CD14-positive monocyte (primary cell): Measurements from ENCODE around the gene TMTC2. TPM values are rescaled to one million over a fixed set of nuclear protein-coding genes. Genes with fewer than 3 reads are reported as not detected.

Experiments
- DNase-seq, 3 donors: peaks; one replicate each; pipeline ENCODE4 v3.0.0-alpha.2; 2011 to 2022
- H2AFZ ChIP-seq: 2 replicates; pipeline ENCODE4 v1.6.0; 2012; ENCODE audit warnings: mild to moderate bottlenecking, low read depth, low read length, inconsistent platforms; ENCODE audit not compliant: insufficient read depth, poor library complexity, severe bottlenecking
- H3K27ac ChIP-seq, 2 donors: 1 replicate in 1 of 2; 2 replicates in 1 of 2; pipeline ENCODE4 v1.5.1; 2012 to 2013; ENCODE audit warnings: low read length in 2 of 2, control low read depth in 1 of 2, inconsistent platforms in 1 of 2, low read depth in 1 of 2, mild to moderate bottlenecking in 1 of 2
- H3K27me3 ChIP-seq, 2 donors: one replicate each; pipeline versions ENCODE4 v1.6.0 to v1.6.1; 2011 to 2013; ENCODE audit warnings: low read length in 2 of 2; ENCODE audit not compliant: control insufficient read depth in 2 of 2, insufficient read depth in 2 of 2
- H3K36me3 ChIP-seq, 2 donors: replicated peaks in 1 of 2; 1 replicate in 1 of 2; 2 replicates in 1 of 2; pipeline versions ENCODE4 v1.5.1 to v1.6.1; 2012 to 2013; ENCODE audit warnings: low read length in 2 of 2, control low read depth in 1 of 2, inconsistent platforms in 1 of 2, mild to moderate bottlenecking in 1 of 2; ENCODE audit not compliant: insufficient read depth in 2 of 2, control insufficient read depth in 1 of 2
- H3K4me1 ChIP-seq, 2 donors: 1 replicate in 1 of 2; 2 replicates in 1 of 2; pipeline versions ENCODE4 v1.5.1 to v1.6.1; 2012 to 2013; ENCODE audit warnings: low read length in 2 of 2, control low read depth in 1 of 2, inconsistent platforms in 1 of 2, mild to moderate bottlenecking in 1 of 2, moderate library complexity in 1 of 2; ENCODE audit not compliant: insufficient read depth in 2 of 2, control insufficient read depth in 1 of 2
- H3K4me2 ChIP-seq: replicated peaks from 2 replicates; pipeline ENCODE3; 2012; ENCODE audit warnings: low read length, moderate library complexity, mild to moderate bottlenecking; ENCODE audit not compliant: poor library complexity, severe bottlenecking; ENCODE audit errors: extremely low read depth
- H3K4me3 ChIP-seq, 3 experiments: fragments of 200-600 bp in 1 of 3; sonication (generic) in 1 of 3; replicated peaks in 1 of 3; 1 replicate in 2 of 3; 2 replicates in 1 of 3; pipeline ENCODE4 v1.5.1; 2011 to 2013; ENCODE audit warnings: low read length in 3 of 3, mild to moderate bottlenecking in 3 of 3, control low read depth in 2 of 3, low read depth in 2 of 3, inconsistent platforms in 1 of 3, moderate library complexity in 1 of 3
- H3K79me2 ChIP-seq: 2 replicates; pipeline ENCODE4 v1.6.0; 2012; ENCODE audit warnings: mild to moderate bottlenecking, control low read depth, inconsistent platforms, low read length, moderate library complexity; ENCODE audit not compliant: insufficient read depth
- H3K9ac ChIP-seq: 2 replicates; pipeline ENCODE4 v1.6.0; 2017; ENCODE audit warnings: low read length, mild to moderate bottlenecking; ENCODE audit not compliant: insufficient read depth, poor library complexity, severe bottlenecking
- H3K9me3 ChIP-seq, 2 donors: replicated peaks in 1 of 2; 1 replicate in 1 of 2; 2 replicates in 1 of 2; pipeline versions ENCODE4 v1.5.1 to v1.6.1; 2012 to 2013; ENCODE audit warnings: low read length in 2 of 2, control low read depth in 1 of 2; ENCODE audit not compliant: control insufficient read depth in 1 of 2, insufficient read depth in 1 of 2
- H4K20me1 ChIP-seq: 2 replicates; pipeline ENCODE4 v1.6.0; 2012; ENCODE audit warnings: mild to moderate bottlenecking, low read length, control low read depth, moderate library complexity; ENCODE audit not compliant: insufficient read depth
- H3K27ac Mint-ChIP-seq, 7 donors: one replicate each; pipeline ENCODE4 v1.8.0; 2020; ENCODE audit warnings: mild to moderate bottlenecking in 7 of 7, mixed read lengths in 7 of 7, moderate library complexity in 6 of 7, inconsistent platforms in 2 of 7
- H3K27me3 Mint-ChIP-seq, 3 donors: one replicate each; pipeline ENCODE4 v1.8.0; 2021 to 2022; ENCODE audit warnings: low read depth in 3 of 3, mild to moderate bottlenecking in 3 of 3, mixed read lengths in 3 of 3, moderate library complexity in 3 of 3, inconsistent platforms in 1 of 3
- H3K36me3 Mint-ChIP-seq, 2 donors: one replicate each; pipeline ENCODE4 v1.8.0; 2020; ENCODE audit warnings: mixed read lengths in 2 of 2, inconsistent platforms in 1 of 2, mild to moderate bottlenecking in 1 of 2
- H3K4me1 Mint-ChIP-seq: one replicate; pipeline ENCODE4 v1.8.0; 2020; ENCODE audit warnings: mild to moderate bottlenecking, mixed read lengths
- H3K4me3 Mint-ChIP-seq, 2 donors: one replicate each; pipeline ENCODE4 v1.8.0; 2020; ENCODE audit warnings: mild to moderate bottlenecking in 2 of 2, mixed read lengths in 2 of 2, moderate library complexity in 1 of 2
- H3K9me3 Mint-ChIP-seq, 7 donors: one replicate each; pipeline ENCODE4 v1.8.0; 2020 to 2022; ENCODE audit warnings: mixed read lengths in 7 of 7, mild to moderate bottlenecking in 6 of 7, moderate library complexity in 6 of 7, inconsistent platforms in 2 of 7
- CTCF ChIP-seq: fragments of 200-600 bp; IDR thresholded peaks from one replicate; pipeline ENCODE4 v1.8.0; 2022; ENCODE audit warnings: antibody characterized with exemption, mild to moderate bottlenecking
- WGBS: methylation state at CpG from one replicate; pipeline ENCODE4 v1.1.5; 2013; ENCODE audit warnings: missing lambda C conversion rate; ENCODE audit not compliant: insufficient coverage; 5-methylcytosine and 5-hydroxymethylcytosine counted together
- intact Hi-C, 2 donors: fragments of 100-400 bp; cut with micrococcal nuclease; formaldehyde crosslinking; loops; one replicate each; pipeline versions ENCODE4 v1.15.0 to v1.15.1; 2023
- polyA plus RNA-seq, 3 donors: library from polyadenylated mRNA; depleted of rRNA in 1 of 3; unstranded in 2 of 3; stranded (reverse) in 1 of 3; fragments of 300-500 nt in 2 of 3; fragments of >200 nt in 1 of 3; fragmentation: Illumina TruSeq in 2 of 3; gene quantifications; 1 replicate in 2 of 3; 2 replicates in 1 of 3; pipeline ENCODE4 v1.2.3, GENCODE V29; 2012 to 2021

The TMTC2 gene
- polyA plus RNA-seq, 3 donors, result 2.5 to 15.7 (median 3.3) TPM

GRCh38 chr12:82800185-82800584 is 113.5 kb downstream of the TMTC2 start:
- Histone ChIP-seq H3K4me3 (no peak overlapping the region), H3K4me2 (no peak overlapping the region), H3K9ac (no peak overlapping the region), H4K20me1 (no peaks in the 10 kb centered on the region), H3K9me3 (no peaks in the 10 kb centered on the region), H3K36me3 (peaks cover 6 to 43% of the 10 kb centered on the region in 2 donors), H2AFZ (no peak overlapping the region), H3K79me2 (no peaks in the 10 kb centered on the region), H3K27me3 (no peaks in the 10 kb centered on the region), H3K4me1 (no peaks in the 10 kb centered on the region), H3K27ac (no peak overlapping the region)
- H3K9me3 Mint-ChIP-seq, result peaks cover 0 to 7% (median 4%) of the 10 kb centered on the region in 7 donors
- intact Hi-C loops, result no loop called here
- peaks cover 2% of the 10 kb centered on the region for H3K4me1 Mint-ChIP-seq
- no peak for DNase-seq
- H3K4me3 Mint-ChIP-seq, result no peak overlapping the region
- peaks cover 45 to 58% of the 10 kb centered on the region in 2 donors for H3K36me3 Mint-ChIP-seq
- WGBS, result 96% methylated on average over 2 of the region's 2 CpGs
- peaks cover 0 to 1% (median 0%) of the 10 kb centered on the region in 3 donors for H3K27me3 Mint-ChIP-seq
- H3K27ac Mint-ChIP-seq, result no peak overlapping the region
- TF ChIP-seq CTCF, result no peak

- no peak for DNase-seq
- H3K27ac ChIP-seq, result no peak overlapping the region
- peaks cover 0 to 1% (median 0%) of the 10 kb centered on the region in 3 donors for H3K27me3 Mint-ChIP-seq
- H3K4me3 ChIP-seq, result no peak overlapping the region
- peaks cover 2% of the 10 kb centered on the region for H3K4me1 Mint-ChIP-seq
- H4K20me1 ChIP-seq, result no peaks in the 10 kb centered on the region
- H3K27me3 ChIP-seq, result no peaks in the 10 kb centered on the region
- H3K9me3 Mint-ChIP-seq, result peaks cover 0 to 7% (median 4%) of the 10 kb centered on the region in 7 donors
- no peaks in the 10 kb centered on the region for H3K79me2 ChIP-seq
- intact Hi-C loops, result no loop called here
- no peak overlapping the region for H2AFZ ChIP-seq
- no peaks in the 10 kb centered on the region for H3K9me3 ChIP-seq
- H3K36me3 Mint-ChIP-seq, result peaks cover 42 to 53% of the 10 kb centered on the region in 2 donors
- no peak overlapping the region for H3K9ac ChIP-seq
- WGBS, result 96% methylated on average over 14 of the region's 27 CpGs
- no peaks in the 10 kb centered on the region for H3K4me1 ChIP-seq
- no peak overlapping the region for H3K27ac Mint-ChIP-seq
- H3K4me2 ChIP-seq, result no peak overlapping the region
- peaks cover 7 to 33% of the 10 kb centered on the region in 2 donors for H3K36me3 ChIP-seq
- H3K4me3 Mint-ChIP-seq, result no peak overlapping the region
- no peak for TF ChIP-seq CTCF
Observed at GRCh38 chr12:82801951-82802610, 115.4 kb downstream of the TMTC2 start.
